ENCODE measurements around the gene CTSA.

Gene CTSA

DNA sequence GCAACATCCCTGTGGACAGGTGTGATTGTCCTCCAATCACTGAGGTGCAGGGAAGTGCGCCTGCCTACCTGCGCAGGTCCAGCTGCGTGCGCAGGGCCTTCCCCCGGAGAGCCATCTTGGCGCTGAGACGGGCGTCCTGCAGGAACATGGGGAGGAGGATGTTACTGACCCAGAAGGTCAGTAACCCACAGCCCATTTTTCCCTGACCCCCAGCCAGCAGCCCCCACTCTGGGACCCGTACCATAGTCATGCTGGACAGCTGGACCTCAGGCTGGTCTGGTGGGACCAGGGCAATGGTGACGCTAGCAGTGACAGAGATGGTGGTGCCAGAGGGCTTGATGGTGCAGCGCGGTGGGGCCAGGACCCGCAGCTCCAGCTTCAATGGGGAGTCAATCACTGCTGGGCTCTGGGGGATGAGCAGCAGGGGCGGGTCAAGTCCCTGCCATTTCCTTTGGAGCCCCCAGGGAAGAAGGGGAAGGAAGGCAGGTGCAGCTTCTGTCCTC is 11.1 kb downstream of the CTSA start:
- H3K4me3 ChIP-seq (ENCODE audit: control insufficient read depth, low read depth, low read length) = no peak overlapping the region
- no peak for DNase-seq (ENCODE audit: low read depth)
- TF ChIP-seq, protein P1, sequence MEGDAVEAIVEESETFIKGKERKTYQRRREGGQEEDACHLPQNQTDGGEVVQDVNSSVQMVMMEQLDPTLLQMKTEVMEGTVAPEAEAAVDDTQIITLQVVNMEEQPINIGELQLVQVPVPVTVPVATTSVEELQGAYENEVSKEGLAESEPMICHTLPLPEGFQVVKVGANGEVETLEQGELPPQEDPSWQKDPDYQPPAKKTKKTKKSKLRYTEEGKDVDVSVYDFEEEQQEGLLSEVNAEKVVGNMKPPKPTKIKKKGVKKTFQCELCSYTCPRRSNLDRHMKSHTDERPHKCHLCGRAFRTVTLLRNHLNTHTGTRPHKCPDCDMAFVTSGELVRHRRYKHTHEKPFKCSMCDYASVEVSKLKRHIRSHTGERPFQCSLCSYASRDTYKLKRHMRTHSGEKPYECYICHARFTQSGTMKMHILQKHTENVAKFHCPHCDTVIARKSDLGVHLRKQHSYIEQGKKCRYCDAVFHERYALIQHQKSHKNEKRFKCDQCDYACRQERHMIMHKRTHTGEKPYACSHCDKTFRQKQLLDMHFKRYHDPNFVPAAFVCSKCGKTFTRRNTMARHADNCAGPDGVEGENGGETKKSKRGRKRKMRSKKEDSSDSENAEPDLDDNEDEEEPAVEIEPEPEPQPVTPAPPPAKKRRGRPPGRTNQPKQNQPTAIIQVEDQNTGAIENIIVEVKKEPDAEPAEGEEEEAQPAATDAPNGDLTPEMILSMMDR (conservative IDR thresholded peaks at IDR 0.05; ENCODE audit: control insufficient read depth, insufficient read depth, low read depth, low read length) = no peak

DNA sequence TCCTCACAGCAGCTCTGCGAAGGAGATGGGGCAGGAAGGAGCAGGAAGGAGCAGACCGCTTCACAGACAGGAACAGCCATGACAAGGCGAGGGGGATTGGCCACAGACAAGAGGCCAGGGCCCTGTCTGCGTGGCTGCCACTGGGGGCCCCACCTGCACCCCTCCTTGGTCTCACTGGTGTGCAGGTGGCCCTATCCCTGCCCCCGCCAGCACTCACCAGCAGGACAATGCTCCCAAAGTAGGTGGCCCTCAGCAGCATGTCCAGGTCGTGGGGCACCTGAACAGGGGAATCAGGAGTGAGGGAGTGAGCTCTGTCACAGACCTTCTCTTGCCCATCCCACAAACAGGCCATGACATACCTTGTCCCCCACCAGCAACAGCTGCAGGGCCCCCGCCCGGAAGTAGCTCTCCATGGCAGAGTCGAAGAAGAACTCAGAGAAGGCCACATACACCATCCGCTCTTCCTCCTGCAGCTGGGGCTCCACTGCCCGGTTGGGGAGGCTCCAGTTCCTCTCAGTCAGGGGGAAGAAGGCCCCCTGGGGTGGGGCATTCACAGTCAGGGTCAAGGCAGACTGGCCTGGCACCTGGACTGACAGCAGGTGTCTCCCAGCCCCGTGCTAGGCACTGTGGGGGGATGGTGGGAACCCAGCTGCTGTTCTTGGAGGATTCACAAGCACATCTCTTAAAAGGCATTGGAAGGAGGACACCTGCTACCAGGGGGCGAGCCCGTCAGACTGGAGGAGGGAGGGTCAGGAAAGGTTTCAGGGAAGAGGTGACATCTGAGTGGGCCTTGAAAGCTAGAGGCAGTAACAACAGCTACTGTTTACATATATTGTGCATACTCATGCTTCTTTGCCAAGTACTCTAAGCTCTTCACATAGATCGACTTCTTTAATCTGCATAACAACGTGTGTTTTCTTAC is 13.7 kb downstream of the CTSA start:
- no peak for DNase-seq (ENCODE audit: low read depth)
- no peak overlapping the region for H3K4me3 ChIP-seq (ENCODE audit: control insufficient read depth, low read depth, low read length)
- TF ChIP-seq, protein P1 (conservative IDR thresholded peaks at IDR 0.05; ENCODE audit: control insufficient read depth, insufficient read depth, low read depth, low read length) = no peak

DNA sequence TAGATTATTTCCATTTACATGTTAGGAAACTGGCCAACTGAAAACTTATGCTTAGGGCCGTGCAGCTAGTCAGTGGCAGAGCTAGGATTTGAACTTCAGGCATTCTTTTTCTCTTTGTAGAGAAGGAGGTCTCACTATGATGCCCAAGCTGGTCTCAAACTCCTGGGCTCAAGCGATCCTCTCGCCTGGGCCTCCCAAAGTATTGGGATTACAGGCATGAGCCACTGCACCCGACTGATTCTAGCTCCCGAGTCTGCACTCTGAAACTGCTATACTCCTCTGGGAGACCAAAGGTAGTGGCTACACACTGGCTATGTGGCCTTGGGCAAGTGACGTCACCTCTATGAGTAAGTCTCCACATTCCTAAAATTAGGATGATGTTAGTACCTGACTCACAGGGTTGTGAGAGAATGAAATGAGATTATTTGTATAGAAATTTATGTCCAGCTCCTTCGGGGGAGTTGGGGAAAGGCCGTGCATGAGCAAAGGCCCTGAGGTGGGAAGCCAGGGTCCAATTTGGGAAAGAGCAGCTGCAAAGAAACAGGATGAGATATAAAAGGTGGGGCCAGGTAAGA is 14.5 kb downstream of the CTSA start:
- DNase-seq (ENCODE audit: low read depth) = peak; percentile 79
- TF ChIP-seq, protein P1 (conservative IDR thresholded peaks at IDR 0.05; ENCODE audit: control insufficient read depth, insufficient read depth, low read depth, low read length) = no peak
- H3K4me3 ChIP-seq (ENCODE audit: control insufficient read depth, low read depth, low read length) = no peak overlapping the region

DNA sequence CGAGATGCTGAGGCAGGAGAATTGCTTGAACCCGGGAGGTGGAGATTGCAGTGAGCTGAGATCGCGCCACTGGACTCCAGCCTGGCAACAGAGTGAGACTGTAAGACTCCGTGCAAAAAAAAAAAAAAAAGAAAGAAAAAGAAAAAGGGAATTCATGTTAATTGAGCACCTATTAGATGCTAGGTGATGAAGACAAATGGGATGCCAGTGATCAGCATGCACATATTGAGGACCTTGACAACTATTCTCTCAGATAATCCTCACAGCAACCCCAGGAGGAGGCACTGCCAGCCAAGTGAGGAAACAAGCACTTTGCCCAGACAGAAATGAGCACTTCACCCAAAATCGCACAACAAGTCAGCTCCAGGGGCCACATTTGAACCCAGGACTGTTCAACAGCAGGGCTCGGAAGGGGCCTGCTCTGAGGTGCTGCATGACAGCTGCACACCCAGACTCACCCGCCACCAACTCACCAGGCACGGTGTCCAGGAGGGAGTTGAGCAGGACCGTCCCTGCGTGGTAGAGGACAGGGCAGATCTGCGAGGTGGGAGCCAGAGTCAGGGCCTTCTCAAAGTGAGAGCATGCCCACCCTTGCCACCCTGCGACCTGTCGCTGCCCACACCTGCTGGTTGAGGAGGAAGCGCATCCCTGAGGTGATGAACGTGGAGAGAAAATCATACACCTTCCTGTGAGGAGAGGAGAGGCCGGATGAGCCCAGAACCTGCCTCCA is 16.2 kb downstream of the CTSA start:
- DNase-seq (ENCODE audit: low read depth) = no peak
- TF ChIP-seq, protein P1 (conservative IDR thresholded peaks at IDR 0.05; ENCODE audit: control insufficient read depth, insufficient read depth, low read depth, low read length) = no peak
- no peak overlapping the region for H3K4me3 ChIP-seq (ENCODE audit: control insufficient read depth, low read depth, low read length)

DNA sequence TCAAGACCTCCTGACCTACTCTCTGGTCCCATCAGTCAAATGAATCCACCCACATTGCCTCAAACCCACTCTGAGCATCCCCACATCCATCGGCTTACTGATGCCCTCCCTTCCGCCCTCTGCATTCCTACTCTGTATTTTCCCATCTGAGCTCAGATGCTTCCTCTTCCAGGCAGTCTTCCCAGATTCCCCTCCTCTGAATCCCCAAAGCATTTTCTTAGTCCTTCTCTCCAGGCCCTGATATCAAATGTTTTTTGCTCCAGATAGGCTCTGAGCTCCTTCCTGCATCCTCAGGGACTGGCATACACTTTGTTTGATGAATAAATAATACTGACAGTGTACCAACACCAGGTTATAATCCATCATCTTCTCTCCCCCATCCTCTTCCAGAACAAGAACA is 16.9 kb downstream of the CTSA start:
- TF ChIP-seq, protein P1 (conservative IDR thresholded peaks at IDR 0.05; ENCODE audit: control insufficient read depth, insufficient read depth, low read depth, low read length) = no peak
- no peak for DNase-seq (ENCODE audit: low read depth)
- no peak overlapping the region for H3K4me3 ChIP-seq (ENCODE audit: control insufficient read depth, low read depth, low read length)

DNA sequence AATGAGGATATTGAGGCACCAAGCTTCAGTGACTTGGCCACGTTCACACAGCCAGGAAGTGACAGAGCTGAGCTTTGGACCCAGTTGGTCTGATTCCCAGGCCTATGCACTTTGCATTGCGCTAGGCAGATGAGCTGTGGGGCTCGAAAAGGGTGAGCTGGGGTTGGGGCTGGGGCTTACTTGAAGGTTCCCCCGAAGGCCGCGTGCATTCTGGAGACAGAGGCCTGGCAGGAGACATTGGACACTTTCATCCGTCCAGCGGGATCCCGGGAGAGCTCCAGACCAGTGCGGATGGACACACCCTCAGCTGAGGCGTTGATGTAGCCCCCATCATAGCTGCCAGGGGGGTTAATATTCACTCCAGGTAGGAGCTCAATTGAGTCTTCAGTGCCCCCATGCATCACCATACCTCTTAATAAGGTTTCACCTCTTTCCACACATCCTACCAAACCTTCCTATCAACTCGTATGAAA is 18.2 kb downstream of the CTSA start:
- no peak overlapping the region for H3K4me3 ChIP-seq (ENCODE audit: control insufficient read depth, low read depth, low read length)
- TF ChIP-seq, protein P1 (conservative IDR thresholded peaks at IDR 0.05; ENCODE audit: control insufficient read depth, insufficient read depth, low read depth, low read length) = no peak
- no peak for DNase-seq (ENCODE audit: low read depth)

All from fibroblast of mammary gland (primary cell).